DND-41 (cell line): ENCODE data around the gene IL2RA.
"Not testable (repeated sequence)": the region's sequence is repeated elsewhere in the genome, so short reads cannot be mapped to it uniquely, and the experiment has no call there.

Source experiments
- ATAC-seq: fragments of 200-7000 bp; cut with Tn5 transposase; 3 replicates; pipeline ENCODE4 v1.9.1; 2021; ENCODE audit warnings: low read depth; ENCODE audit not compliant: insufficient read depth
- DNase-seq: peaks from one replicate; pipeline ENCODE4 v3.0.0-alpha.2; 2020
- H2AFZ ChIP-seq: 2 replicates; pipeline ENCODE4 v1.6.0; 2012; ENCODE audit warnings: low read depth, low read length
- H3K27ac ChIP-seq: 2 replicates; pipeline ENCODE4 v1.5.1; 2012; ENCODE audit warnings: low read length, inconsistent platforms
- H3K27me3 ChIP-seq: fragments of 200-600 bp; sonication (generic); 2 replicates; pipeline ENCODE4 v1.6.0; 2012; ENCODE audit warnings: low read length, mild to moderate bottlenecking, inconsistent platforms; ENCODE audit not compliant: insufficient read depth, poor library complexity
- H3K36me3 ChIP-seq: 2 replicates; pipeline ENCODE4 v1.5.1; 2012; ENCODE audit warnings: low read length, inconsistent platforms; ENCODE audit not compliant: insufficient read depth
- H3K4me1 ChIP-seq: 2 replicates; pipeline ENCODE4 v1.5.1; 2012; ENCODE audit warnings: mild to moderate bottlenecking, low read length; ENCODE audit not compliant: insufficient read depth
- H3K4me2 ChIP-seq: 2 replicates; pipeline ENCODE4 v1.6.0; 2012; ENCODE audit warnings: mild to moderate bottlenecking, moderate library complexity, low read length, inconsistent platforms; ENCODE audit not compliant: insufficient read depth
- H3K4me3 ChIP-seq, 2 experiments: fragments of 200-600 bp in 1 of 2; shearing (Covaris generic) in 1 of 2; 2 replicates each; pipeline ENCODE4 v1.5.1; 2012 to 2016; ENCODE audit warnings: inconsistent platforms in 2 of 2, low read length in 2 of 2, mild to moderate bottlenecking in 2 of 2, low read depth in 1 of 2, moderate library complexity in 1 of 2
- H3K79me2 ChIP-seq: 2 replicates; pipeline ENCODE4 v1.6.0; 2012; ENCODE audit warnings: low read length, inconsistent platforms; ENCODE audit not compliant: insufficient read depth
- H3K9ac ChIP-seq: 2 replicates; pipeline ENCODE4 v1.6.0; 2012; ENCODE audit warnings: low read depth, mild to moderate bottlenecking, inconsistent platforms, low read length, moderate library complexity
- H3K9me3 ChIP-seq: 2 replicates; pipeline ENCODE4 v1.5.1; 2012; ENCODE audit warnings: low read length, moderate library complexity, mild to moderate bottlenecking, inconsistent platforms; ENCODE audit not compliant: insufficient read depth, severe bottlenecking
- H4K20me1 ChIP-seq: 2 replicates; pipeline ENCODE4 v1.6.0; 2012; ENCODE audit warnings: low read length; ENCODE audit not compliant: insufficient read depth
- EZH2 ChIP-seq: IDR thresholded peaks from 3 replicates; pipeline ENCODE4 v1.6.1; 2012; ENCODE audit warnings: borderline replicate concordance, low read depth, mild to moderate bottlenecking, moderate library complexity, low read length, inconsistent platforms; ENCODE audit not compliant: severe bottlenecking
- TF ChIP-seq, protein P1 (sequence below): IDR thresholded peaks from 2 replicates; pipeline ENCODE4 v1.5.1; 2012; ENCODE audit warnings: borderline replicate concordance, low read length, moderate library complexity, mild to moderate bottlenecking; ENCODE audit not compliant: poor library complexity, severe bottlenecking; ENCODE audit errors: extremely low read depth

IL2RA gene

DNA sequence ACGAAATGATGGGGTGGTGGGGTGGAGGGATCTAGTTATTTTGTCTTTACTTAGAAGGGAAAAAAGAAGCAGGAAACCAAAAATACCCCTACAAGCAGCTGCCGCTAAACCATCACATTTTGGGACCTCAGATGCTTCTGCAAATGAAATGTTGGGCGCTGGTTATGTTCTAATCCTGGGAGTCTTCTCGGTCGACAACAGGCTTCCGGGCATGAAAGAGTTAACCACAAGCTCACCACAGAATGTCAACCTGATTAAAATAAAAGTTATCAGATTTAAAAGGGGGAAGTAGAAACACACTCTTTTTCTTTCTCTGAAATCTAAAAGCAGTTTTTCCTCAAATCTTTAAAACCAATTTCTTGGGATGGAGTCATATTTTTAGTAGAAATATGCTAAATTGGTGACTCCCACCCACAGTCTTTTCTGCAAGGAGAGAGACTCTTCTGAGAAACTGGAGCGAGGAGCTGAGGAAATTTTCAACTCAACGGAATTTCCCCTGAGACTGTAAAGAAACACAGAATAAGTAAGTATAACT is 16.8 kb downstream of the IL2RA start:
- Histone ChIP-seq H4K20me1 (peaks cover 12% of the 10 kb centered on the region), H3K9me3 (no peaks in the 10 kb centered on the region), H3K4me2 (no peak overlapping the region), H3K4me3 (no peak overlapping the region), H3K9ac (no peak overlapping the region), H3K27me3 (peaks cover 22% of the 10 kb centered on the region), H3K4me1 (peaks cover 23% of the 10 kb centered on the region), H2AFZ (no peak overlapping the region), H3K27ac (no peak overlapping the region), H3K79me2 (no peaks in the 10 kb centered on the region), H3K36me3 (no peaks in the 10 kb centered on the region)
- no peak for TF ChIP-seq EZH2
- peak; percentile 57 for DNase-seq
- peak; percentile 74 for ATAC-seq

DNA sequence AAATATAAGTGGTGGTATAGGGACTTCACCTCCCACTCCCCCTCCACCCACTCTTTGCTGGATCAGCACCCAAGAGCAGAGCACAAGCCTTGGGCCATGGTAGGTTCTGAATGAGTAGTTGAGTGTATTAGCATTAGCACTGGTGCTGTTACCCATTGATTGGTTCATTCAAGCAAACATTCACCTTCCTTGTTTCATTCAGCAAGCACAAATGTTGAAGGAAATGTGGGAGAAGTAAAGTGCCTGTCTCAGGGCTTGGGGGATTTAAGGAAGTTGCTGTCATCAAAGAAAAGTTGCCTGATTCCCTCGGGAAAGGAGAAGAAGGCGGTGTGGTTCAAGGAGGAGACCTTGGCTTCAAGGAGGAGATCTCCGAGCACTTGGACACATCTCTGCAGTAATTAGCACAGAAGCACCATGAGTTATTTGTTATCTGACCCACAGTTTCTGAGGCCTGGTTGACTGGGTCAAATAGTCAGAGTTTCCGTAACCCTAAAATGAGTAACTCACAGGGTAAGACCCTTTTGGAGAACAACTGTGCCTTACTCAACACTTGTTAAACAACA is 17.3 kb downstream of the IL2RA start:
- no peak for DNase-seq
- Histone ChIP-seq H3K27me3 (peaks cover 23% of the 10 kb centered on the region), H3K4me1 (peaks cover 18% of the 10 kb centered on the region), H4K20me1 (peaks cover 12% of the 10 kb centered on the region), H3K79me2 (no peaks in the 10 kb centered on the region), H3K27ac (no peak overlapping the region), H3K9ac (no peak overlapping the region), H3K9me3 (no peaks in the 10 kb centered on the region), H3K4me2 (no peak overlapping the region), H3K4me3 (no peak overlapping the region), H3K36me3 (no peaks in the 10 kb centered on the region), H2AFZ (no peak overlapping the region)
- ATAC-seq: no peak
- TF ChIP-seq EZH2: no peak
- TF ChIP-seq, protein P1, sequence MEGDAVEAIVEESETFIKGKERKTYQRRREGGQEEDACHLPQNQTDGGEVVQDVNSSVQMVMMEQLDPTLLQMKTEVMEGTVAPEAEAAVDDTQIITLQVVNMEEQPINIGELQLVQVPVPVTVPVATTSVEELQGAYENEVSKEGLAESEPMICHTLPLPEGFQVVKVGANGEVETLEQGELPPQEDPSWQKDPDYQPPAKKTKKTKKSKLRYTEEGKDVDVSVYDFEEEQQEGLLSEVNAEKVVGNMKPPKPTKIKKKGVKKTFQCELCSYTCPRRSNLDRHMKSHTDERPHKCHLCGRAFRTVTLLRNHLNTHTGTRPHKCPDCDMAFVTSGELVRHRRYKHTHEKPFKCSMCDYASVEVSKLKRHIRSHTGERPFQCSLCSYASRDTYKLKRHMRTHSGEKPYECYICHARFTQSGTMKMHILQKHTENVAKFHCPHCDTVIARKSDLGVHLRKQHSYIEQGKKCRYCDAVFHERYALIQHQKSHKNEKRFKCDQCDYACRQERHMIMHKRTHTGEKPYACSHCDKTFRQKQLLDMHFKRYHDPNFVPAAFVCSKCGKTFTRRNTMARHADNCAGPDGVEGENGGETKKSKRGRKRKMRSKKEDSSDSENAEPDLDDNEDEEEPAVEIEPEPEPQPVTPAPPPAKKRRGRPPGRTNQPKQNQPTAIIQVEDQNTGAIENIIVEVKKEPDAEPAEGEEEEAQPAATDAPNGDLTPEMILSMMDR: no peak

DNA sequence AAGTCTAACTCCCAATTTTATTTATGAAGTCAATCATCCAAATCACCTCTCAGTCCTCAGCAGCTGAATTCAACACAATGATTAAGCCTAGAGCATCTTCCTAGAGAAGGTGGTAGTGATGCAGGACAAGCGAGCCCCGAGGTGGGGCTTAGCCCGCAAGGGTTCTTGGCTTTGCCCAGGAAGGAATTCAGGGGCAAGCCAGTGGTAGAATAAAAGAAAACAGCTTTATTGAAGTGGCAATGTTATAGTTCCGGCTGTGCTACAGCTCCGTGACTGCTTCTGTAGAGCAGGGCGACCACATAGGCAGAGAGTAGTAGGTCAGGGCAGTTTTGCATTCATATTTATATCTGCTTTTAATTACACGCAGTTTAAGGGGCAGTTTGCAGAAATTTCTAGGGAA is 18.1 kb downstream of the IL2RA start:
- Histone ChIP-seq H4K20me1 (peaks cover 12% of the 10 kb centered on the region), H3K4me3 (no peak overlapping the region), H3K4me1 (peaks cover 17% of the 10 kb centered on the region), H3K79me2 (no peaks in the 10 kb centered on the region), H3K27me3 (peaks cover 31% of the 10 kb centered on the region), H3K36me3 (no peaks in the 10 kb centered on the region), H3K9me3 (no peaks in the 10 kb centered on the region), H3K27ac (no peak overlapping the region), H3K9ac (no peak overlapping the region), H2AFZ (no peak overlapping the region), H3K4me2 (no peak overlapping the region)
- DNase-seq (no peak), ATAC-seq (no peak)
- TF ChIP-seq, protein P1: no peak
- TF ChIP-seq EZH2: no peak

DNA sequence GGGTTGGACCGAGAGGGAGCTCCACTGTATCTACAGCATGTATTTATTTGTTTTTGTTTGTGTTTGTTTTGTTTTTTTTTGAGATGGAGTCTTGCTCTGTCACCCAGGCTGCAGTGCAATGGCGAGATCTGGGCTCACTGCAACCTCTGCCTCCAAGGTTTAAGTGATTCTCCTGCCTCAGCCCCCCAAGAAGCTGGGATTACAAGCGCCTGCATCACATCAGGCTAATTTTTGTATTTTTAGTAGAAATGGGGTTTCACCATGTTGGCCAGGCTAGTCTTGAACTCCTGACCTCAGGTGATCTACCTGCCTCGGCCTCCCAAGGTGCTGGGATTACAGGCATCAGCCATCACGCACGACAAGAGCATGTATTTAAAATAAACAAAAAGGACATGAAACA is 18.8 kb downstream of the IL2RA start:
- H3K27ac ChIP-seq, H3K9me3 ChIP-seq, H3K79me2 ChIP-seq, H3K4me2 ChIP-seq, H3K36me3 ChIP-seq, H3K9ac ChIP-seq, H2AFZ ChIP-seq, H3K4me3 ChIP-seq, DNase-seq, ATAC-seq: not testable (repeated sequence)
- H3K4me1 ChIP-seq: peaks cover 17% of the 10 kb centered on the region
- peaks cover 12% of the 10 kb centered on the region for H4K20me1 ChIP-seq
- peaks cover 35% of the 10 kb centered on the region for H3K27me3 ChIP-seq
